ENCODE measurements around the gene GFOD1. TPM values are rescaled to one million over a fixed set of nuclear protein-coding genes. Genes with fewer than 3 reads are reported as not detected.

Gene GFOD1
- total and polyA plus RNA-seq, 10 of the 15 experiments (the other 5 are each of a cell fraction or from before 2014, with no cell fraction given): 6.5 to 41.4 (median 16.0) TPM

DNA sequence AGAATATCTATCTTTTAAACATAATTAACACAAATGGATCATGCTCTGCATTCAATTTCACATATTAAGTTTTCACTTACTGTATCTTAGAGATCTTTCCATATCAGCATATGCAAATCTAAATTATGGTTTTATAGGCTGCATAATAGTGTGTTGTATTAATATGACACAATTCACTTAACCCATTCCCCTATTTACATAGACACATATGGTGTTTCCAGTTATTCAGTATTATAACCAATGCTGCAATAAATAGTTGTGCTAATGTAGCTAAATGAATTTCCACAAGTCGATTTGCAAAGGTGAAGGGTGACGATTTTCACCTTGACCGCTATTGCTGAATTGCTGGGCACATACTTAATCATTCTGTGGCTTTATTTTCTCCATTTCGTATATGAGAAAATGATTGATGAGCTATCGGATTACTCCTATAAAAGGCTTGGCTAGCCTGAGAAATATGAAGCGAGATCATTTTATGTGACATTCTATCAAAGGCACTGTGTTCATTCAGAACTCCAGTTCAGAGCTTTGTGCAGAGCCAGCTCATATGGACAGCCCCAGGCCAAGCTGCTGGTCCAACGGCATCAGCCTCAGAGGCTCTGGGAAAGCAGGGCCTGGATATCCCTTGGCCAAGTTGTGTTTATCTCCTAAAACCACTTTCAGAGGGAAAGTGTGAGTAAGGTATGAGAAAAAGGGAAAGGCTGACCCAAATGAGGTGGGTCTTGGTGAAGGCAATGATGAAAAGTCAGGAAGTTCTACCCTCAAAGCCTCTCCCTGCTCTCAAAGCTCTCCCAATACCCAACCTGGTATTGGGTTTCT, 50.8 kb downstream of the GFOD1 start:
- Histone ChIP-seq H3K79me2 (ENCODE audit: control insufficient read depth, insufficient read depth, low read length) (peaks cover 70% of the 10 kb centered on the region), H3K4me1 (ENCODE audit: control insufficient read depth, insufficient read depth, low read length) (peaks cover 37% of the 10 kb centered on the region), H3K27ac (ENCODE audit: control insufficient read depth, insufficient read depth) (0 out of 2 replicates have a peak overlapping the region, but pooled peaks have one; percentile 20), H4K20me1 (ENCODE audit: control insufficient read depth, insufficient read depth) (no peaks in the 10 kb centered on the region), H3K36me3 (ENCODE audit: control insufficient read depth in 2 of 2, insufficient read depth in 2 of 2, low read length in 1 of 2) (peaks cover 0 to 2% of the 10 kb centered on the region in 2 experiments; a peak in 2 of 4 replicates), H3K9me3 (replicated peaks; ENCODE audit: control insufficient read depth, insufficient read depth, low read length) (peaks cover 11% of the 10 kb centered on the region), H3K4me2 (ENCODE audit: control insufficient read depth, insufficient read depth) (peak overlapping the region; percentile 26; the same call in 1 of the 2 replicates), H3K27me3 (replicated peaks in 1 of 2; ENCODE audit: control insufficient read depth in 2 of 2, insufficient read depth in 2 of 2, low read length in 1 of 2) (no peaks in the 10 kb centered on the region), H3K4me3 (no peak overlapping the region), H3K9ac (ENCODE audit: control insufficient read depth, insufficient read depth, low read length) (no peak overlapping the region), H2AFZ (ENCODE audit: control insufficient read depth, low read depth, low read length) (no peak overlapping the region)
- ChIA-PET POLR2A (interaction anchor here (0.6 to 2.2 kb wide), 4 partner anchors 9 to 955 kb away, joined by 3 to 6 read pairs (median 4); partner anchors contain the start of gene TBC1D7), CTCF (interaction anchor here (0.8 to 2.2 kb wide), 8 partner anchors 17 to 176 kb away, joined by 3 to 7 read pairs (median 3); no protein-coding TSS in a partner anchor), RAD21 (ENCODE audit: unreplicated experiment) (interaction anchor here (1.0 to 2.3 kb wide), 8 partner anchors 9 to 101 kb away, joined by 3 to 11 read pairs (median 4); no protein-coding TSS in a partner anchor), SMC1A (ENCODE audit: uncharacterized antibody, unreplicated experiment) (interaction anchor here (0.5 to 3.2 kb wide), 15 partner anchors 8 to 538 kb away, joined by 3 to 24 read pairs (median 4); no protein-coding TSS in a partner anchor)
- no peak for DNase-seq (ENCODE audit: low read depth, low spot score)
- FAIRE-seq: no peak
- no peak for ATAC-seq
- TF ChIP-seq STAT1 (conservative IDR thresholded peaks at IDR 0.05) (no peak), TARDBP (IDR thresholded peaks at IDR 0.05; ENCODE audit: borderline replicate concordance) (no peak), MTA2 (IDR thresholded peaks at IDR 0.05; ENCODE audit: low read depth) (no peak), IKZF1 (conservative IDR thresholded peaks at IDR 0.05) (no peak), HCFC1 (IDR thresholded peaks at IDR 0.05; ENCODE audit: low read length) (no peak), ZNF207 (IDR thresholded peaks at IDR 0.05; ENCODE audit: borderline replicate concordance) (no peak), MEF2B (IDR thresholded peaks at IDR 0.05; ENCODE audit: partially characterized antibody, poor library complexity, severe bottlenecking) (no peak), ZNF217 (IDR thresholded peaks at IDR 0.05) (no peak), MTA3 (IDR thresholded peaks at IDR 0.05; ENCODE audit: borderline replicate concordance, low read length) (no peak), POLR2AphosphoS5 (IDR thresholded peaks at IDR 0.05; ENCODE audit: low read length) (no peak), SIX5 (IDR thresholded peaks at IDR 0.05; ENCODE audit: low read depth, low read length, severe bottlenecking) (no peak), NR2F1 (conservative IDR thresholded peaks at IDR 0.05) (no peak), ASH2L (IDR thresholded peaks at IDR 0.05; ENCODE audit: borderline replicate concordance, low read depth) (no peak)
- TF ChIP-seq, protein P1, sequence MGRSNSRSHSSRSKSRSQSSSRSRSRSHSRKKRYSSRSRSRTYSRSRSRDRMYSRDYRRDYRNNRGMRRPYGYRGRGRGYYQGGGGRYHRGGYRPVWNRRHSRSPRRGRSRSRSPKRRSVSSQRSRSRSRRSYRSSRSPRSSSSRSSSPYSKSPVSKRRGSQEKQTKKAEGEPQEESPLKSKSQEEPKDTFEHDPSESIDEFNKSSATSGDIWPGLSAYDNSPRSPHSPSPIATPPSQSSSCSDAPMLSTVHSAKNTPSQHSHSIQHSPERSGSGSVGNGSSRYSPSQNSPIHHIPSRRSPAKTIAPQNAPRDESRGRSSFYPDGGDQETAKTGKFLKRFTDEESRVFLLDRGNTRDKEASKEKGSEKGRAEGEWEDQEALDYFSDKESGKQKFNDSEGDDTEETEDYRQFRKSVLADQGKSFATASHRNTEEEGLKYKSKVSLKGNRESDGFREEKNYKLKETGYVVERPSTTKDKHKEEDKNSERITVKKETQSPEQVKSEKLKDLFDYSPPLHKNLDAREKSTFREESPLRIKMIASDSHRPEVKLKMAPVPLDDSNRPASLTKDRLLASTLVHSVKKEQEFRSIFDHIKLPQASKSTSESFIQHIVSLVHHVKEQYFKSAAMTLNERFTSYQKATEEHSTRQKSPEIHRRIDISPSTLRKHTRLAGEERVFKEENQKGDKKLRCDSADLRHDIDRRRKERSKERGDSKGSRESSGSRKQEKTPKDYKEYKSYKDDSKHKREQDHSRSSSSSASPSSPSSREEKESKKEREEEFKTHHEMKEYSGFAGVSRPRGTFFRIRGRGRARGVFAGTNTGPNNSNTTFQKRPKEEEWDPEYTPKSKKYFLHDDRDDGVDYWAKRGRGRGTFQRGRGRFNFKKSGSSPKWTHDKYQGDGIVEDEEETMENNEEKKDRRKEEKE (IDR thresholded peaks at IDR 0.05): no peak
- TF ChIP-seq, protein P2, sequence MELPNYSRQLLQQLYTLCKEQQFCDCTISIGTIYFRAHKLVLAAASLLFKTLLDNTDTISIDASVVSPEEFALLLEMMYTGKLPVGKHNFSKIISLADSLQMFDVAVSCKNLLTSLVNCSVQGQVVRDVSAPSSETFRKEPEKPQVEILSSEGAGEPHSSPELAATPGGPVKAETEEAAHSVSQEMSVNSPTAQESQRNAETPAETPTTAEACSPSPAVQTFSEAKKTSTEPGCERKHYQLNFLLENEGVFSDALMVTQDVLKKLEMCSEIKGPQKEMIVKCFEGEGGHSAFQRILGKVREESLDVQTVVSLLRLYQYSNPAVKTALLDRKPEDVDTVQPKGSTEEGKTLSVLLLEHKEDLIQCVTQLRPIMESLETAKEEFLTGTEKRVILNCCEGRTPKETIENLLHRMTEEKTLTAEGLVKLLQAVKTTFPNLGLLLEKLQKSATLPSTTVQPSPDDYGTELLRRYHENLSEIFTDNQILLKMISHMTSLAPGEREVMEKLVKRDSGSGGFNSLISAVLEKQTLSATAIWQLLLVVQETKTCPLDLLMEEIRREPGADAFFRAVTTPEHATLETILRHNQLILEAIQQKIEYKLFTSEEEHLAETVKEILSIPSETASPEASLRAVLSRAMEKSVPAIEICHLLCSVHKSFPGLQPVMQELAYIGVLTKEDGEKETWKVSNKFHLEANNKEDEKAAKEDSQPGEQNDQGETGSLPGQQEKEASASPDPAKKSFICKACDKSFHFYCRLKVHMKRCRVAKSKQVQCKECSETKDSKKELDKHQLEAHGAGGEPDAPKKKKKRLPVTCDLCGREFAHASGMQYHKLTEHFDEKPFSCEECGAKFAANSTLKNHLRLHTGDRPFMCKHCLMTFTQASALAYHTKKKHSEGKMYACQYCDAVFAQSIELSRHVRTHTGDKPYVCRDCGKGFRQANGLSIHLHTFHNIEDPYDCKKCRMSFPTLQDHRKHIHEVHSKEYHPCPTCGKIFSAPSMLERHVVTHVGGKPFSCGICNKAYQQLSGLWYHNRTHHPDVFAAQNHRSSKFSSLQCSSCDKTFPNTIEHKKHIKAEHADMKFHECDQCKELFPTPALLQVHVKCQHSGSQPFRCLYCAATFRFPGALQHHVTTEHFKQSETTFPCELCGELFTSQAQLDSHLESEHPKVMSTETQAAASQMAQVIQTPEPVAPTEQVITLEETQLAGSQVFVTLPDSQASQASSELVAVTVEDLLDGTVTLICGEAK (IDR thresholded peaks at IDR 0.05; ENCODE audit: borderline replicate concordance): no peak
- BruUV-seq (replicated peaks): no TSS peak
- in situ Hi-C loops (cut with MboI): no loop called here
- intact Hi-C loops (cut with micrococcal nuclease; ENCODE audit: unreplicated experiment): no loop called here
- WGBS (ENCODE audit: insufficient coverage, insufficient replicate concordance, low lambda C conversion rate, missing lambda C conversion rate): 97% methylated on average over 7 of the region's 7 CpGs

All from GM12878 (cell line).